Measurements from ENCODE around the gene ZNF773. TPM values are rescaled to one million over a fixed set of nuclear protein-coding genes. Genes with fewer than 3 reads are reported as not detected.
A peak's percentile ranks its signal among the peaks of the same experiment; 100 is the strongest.
"Not testable (repeated sequence)": the region's sequence is repeated elsewhere in the genome, so short reads cannot be mapped to it uniquely, and the experiment has no call there.

ZNF773 gene
- 8.9 and 11.3 TPM in 2 replicates for total RNA-seq
- long read RNA-seq, transcript ZNF773-204 (4 exons, 2,019 nt) = major isoform, 23 of 36 reads
- long read RNA-seq, transcript ZNF773-201 (4 exons, 2,206 nt) = minor isoform, 9 of 36 reads
- long read RNA-seq, partial matches to known transcripts = 0 of 36 reads
- long read RNA-seq, other reads (novel, unspliced or antisense) = 3 of 36 reads

DNA sequence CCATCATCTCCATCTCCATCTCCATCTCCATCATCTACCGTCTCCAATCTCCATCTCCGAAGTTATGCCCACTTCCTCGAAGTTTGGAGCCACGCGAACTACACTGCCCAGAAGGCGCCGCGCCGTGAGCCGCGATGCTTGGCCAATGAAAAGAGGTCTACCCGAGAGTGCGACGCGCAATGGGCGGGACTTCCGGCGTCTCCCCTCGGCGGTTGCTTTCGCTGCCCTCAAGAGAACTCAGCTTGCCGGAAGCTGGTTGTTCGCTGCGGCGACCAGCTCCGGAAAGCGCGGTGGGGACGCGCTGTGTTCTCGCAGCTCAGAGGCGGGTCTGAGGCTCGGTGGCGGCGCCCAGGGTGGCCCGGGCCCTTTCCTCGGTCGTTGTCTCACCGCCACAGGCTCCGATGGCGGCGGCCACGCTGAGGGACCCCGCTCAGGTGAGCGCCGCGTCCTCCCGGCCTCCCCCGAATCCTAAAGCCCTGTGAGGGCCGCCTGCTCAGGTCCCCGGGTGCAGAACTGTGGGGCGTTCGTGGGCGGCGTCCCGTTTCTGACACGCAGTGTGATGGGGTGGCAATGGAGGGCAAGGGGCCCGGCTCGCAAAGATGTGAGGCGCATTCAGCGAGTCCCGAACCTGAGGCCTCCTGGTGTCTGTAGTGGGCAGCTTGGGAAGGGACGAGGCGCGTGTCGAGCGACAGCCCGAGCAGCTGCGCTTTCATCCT, at the start of gene ZNF773:
TSS of gene ZNF773 (plus strand) at position 259 of the 716 bp plus-strand sequence. CDS start at position 402, 143 bp downstream.
- not testable (repeated sequence) for H3K27ac Mint-ChIP-seq (ENCODE audit: unreplicated experiment); H3K27me3 Mint-ChIP-seq (ENCODE audit: low read depth)
- Mint-ChIP-seq H3K4me3 (peak within 1 kb of the TSS; percentile 44), H3K9me3 (peaks cover 40% of the 10 kb centered on the region), H3K4me1 (peaks cover 18% of the 10 kb centered on the region), H3K36me3 (ENCODE audit: low read depth) (peaks cover 51% of the 10 kb centered on the region)
- DNase-seq (ENCODE audit: low read depth, low spot score) = peak; percentile 92

- H3K4me3 Mint-ChIP-seq = no peak overlapping the region
- no peak for DNase-seq (ENCODE audit: low read depth, low spot score)
- H3K27me3 Mint-ChIP-seq (ENCODE audit: low read depth) = no peaks in the 10 kb centered on the region
- no peak overlapping the region for H3K27ac Mint-ChIP-seq (ENCODE audit: unreplicated experiment)
- H3K9me3 Mint-ChIP-seq = peaks cover 15% of the 10 kb centered on the region
- no peak for TF ChIP-seq CTCF (conservative IDR thresholded peaks at IDR 0.05)
- no peaks in the 10 kb centered on the region for H3K4me1 Mint-ChIP-seq
- H3K36me3 Mint-ChIP-seq (ENCODE audit: low read depth) = peaks cover 38% of the 10 kb centered on the region
Observed at GRCh38 chr19:57452307-57452706, 47.4 kb upstream of the ZNF773 start.

- no peak for DNase-seq (ENCODE audit: low read depth, low spot score)
- peaks cover 59% of the 10 kb centered on the region for H3K36me3 Mint-ChIP-seq (ENCODE audit: low read depth)
- no peak overlapping the region for H3K4me3 Mint-ChIP-seq
- no peaks in the 10 kb centered on the region for H3K4me1 Mint-ChIP-seq
- TF ChIP-seq CTCF (conservative IDR thresholded peaks at IDR 0.05) = peak; percentile 48
- peaks cover 34% of the 10 kb centered on the region for H3K9me3 Mint-ChIP-seq
- H3K27ac Mint-ChIP-seq (ENCODE audit: unreplicated experiment) = no peak overlapping the region
- no peaks in the 10 kb centered on the region for H3K27me3 Mint-ChIP-seq (ENCODE audit: low read depth)
Observed at GRCh38 chr19:57465680-57466381, 33.9 kb upstream of the ZNF773 start.

DNA sequence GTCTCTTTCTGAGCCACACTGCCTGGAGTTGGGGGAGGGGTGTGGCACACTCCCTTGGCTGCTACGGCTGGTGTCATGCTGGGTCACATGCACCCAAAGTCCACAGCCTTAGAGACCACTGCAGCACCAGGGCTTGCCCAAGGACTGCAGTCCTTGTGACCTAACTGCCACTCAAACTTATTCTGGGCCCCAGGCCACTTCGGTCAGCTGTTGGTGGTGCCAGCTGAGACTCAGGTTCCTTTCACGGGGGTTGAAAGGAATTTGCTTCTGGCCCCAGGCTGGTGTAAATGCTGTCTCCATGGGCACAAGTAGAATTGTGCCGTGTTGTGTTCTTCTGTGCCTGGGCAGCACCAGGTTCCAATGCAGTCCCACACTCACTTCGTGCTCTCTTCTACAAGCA, 33.2 kb upstream of the ZNF773 start:
- no peak for DNase-seq (ENCODE audit: low read depth, low spot score)
- H3K9me3 Mint-ChIP-seq = peaks cover 37% of the 10 kb centered on the region

GRCh38 chr19:57473646-57474045, 26.1 kb upstream of the ZNF773 start:
- no peak for TF ChIP-seq CTCF (conservative IDR thresholded peaks at IDR 0.05)
- Mint-ChIP-seq H3K27me3 (ENCODE audit: low read depth) (no peaks in the 10 kb centered on the region), H3K36me3 (ENCODE audit: low read depth) (peaks cover 86% of the 10 kb centered on the region), H3K4me3 (no peak overlapping the region), H3K4me1 (peaks cover 7% of the 10 kb centered on the region), H3K27ac (ENCODE audit: unreplicated experiment) (no peak overlapping the region), H3K9me3 (peaks cover 53% of the 10 kb centered on the region)
- DNase-seq (ENCODE audit: low read depth, low spot score) = no peak

More for the DNA sequence above, 33.2 kb upstream of the ZNF773 start:
- no peak for TF ChIP-seq CTCF (conservative IDR thresholded peaks at IDR 0.05)
- no peak overlapping the region for H3K27ac Mint-ChIP-seq (ENCODE audit: unreplicated experiment)
- H3K27me3 Mint-ChIP-seq (ENCODE audit: low read depth) = no peaks in the 10 kb centered on the region
- peaks cover 59% of the 10 kb centered on the region for H3K36me3 Mint-ChIP-seq (ENCODE audit: low read depth)
- H3K4me1 Mint-ChIP-seq = no peaks in the 10 kb centered on the region
- H3K4me3 Mint-ChIP-seq = no peak overlapping the region

All from neural crest cell (in vitro differentiated cells).